Esophagus squamous epithelium (tissue), 5 donors: ENCODE data around the gene ZC3H12D. TPM values are rescaled to one million over a fixed set of nuclear protein-coding genes. Genes with fewer than 3 reads are reported as not detected.

Experiments
- DNase-seq: peaks from one replicate; lab custom pipeline; 2025; lab: John Stamatoyannopoulos, UW
- H3K27ac ChIP-seq, 4 donors: fragments of 200-600 bp; sonication (generic); one replicate each; pipeline ENCODE4 v1.5.1; 2016 to 2019; ENCODE audit warnings: mild to moderate bottlenecking in 1 of 4
- H3K27me3 ChIP-seq, 4 donors: fragments of 200-600 bp; sonication (generic); 1 replicate in 3 of 4; 2 replicates in 1 of 4; pipeline versions ENCODE4 v1.5.1 to v1.6.0; 2017 to 2021; ENCODE audit warnings: antibody characterized with exemption in 1 of 4
- H3K36me3 ChIP-seq, 3 donors: fragments of 200-600 bp; sonication (generic); one replicate each; pipeline ENCODE4 v1.5.1; 2016 to 2019
- H3K4me1 ChIP-seq, 3 donors: fragments of 200-600 bp; sonication (generic); one replicate each; pipeline ENCODE4 v1.5.1; 2017 to 2019
- H3K4me3 ChIP-seq, 4 donors: fragments of 200-600 bp; sonication (generic); 1 replicate in 3 of 4; 2 replicates in 1 of 4; pipeline ENCODE4 v1.5.1; 2016 to 2019; ENCODE audit warnings: mild to moderate bottlenecking in 2 of 4, moderate library complexity in 1 of 4
- H3K9me3 ChIP-seq, 3 donors: fragments of 200-600 bp; sonication (generic); one replicate each; pipeline ENCODE4 v1.5.1; 2016 to 2019
- CTCF ChIP-seq, 6 experiments: fragments of 450-650 bp in 4 of 6; fragments of 200-600 bp in 2 of 6; sonication (generic) in 2 of 6; IDR thresholded peaks; one replicate each; pipeline ENCODE4 v1.5.1; 2016 to 2019; ENCODE audit warnings: antibody characterized with exemption in 6 of 6, mild to moderate bottlenecking in 4 of 6, moderate library complexity in 4 of 6
- POLR2A ChIP-seq, 4 donors: fragments of 450-650 bp; IDR thresholded peaks; one replicate each; pipeline ENCODE4 v1.6.1; 2017; ENCODE audit warnings: antibody characterized with exemption in 4 of 4, mild to moderate bottlenecking in 4 of 4, moderate library complexity in 3 of 4
- WGBS, 2 donors: methylation state at CpG; one replicate each; pipeline ENCODE4 v1.1.5; 2018; 5-methylcytosine and 5-hydroxymethylcytosine counted together
- intact Hi-C: fragments of 100-400 bp; cut with DNase I; formaldehyde crosslinking; loops from one replicate; pipeline ENCODE4 v1.15.0; 2022
- total RNA-seq, 4 donors: library from RNA; depleted of rRNA; stranded (reverse); fragments of >200 nt; gene quantifications; one replicate each; pipeline ENCODE4 v1.1.0, GENCODE V29; 2016
- donor health status: DM: yes; HTN: yes; CAD: no.

The ZC3H12D gene
- total RNA-seq, 4 donors from 2014 or later, result 0.04 to 4.3 (median 0.87) TPM

DNA sequence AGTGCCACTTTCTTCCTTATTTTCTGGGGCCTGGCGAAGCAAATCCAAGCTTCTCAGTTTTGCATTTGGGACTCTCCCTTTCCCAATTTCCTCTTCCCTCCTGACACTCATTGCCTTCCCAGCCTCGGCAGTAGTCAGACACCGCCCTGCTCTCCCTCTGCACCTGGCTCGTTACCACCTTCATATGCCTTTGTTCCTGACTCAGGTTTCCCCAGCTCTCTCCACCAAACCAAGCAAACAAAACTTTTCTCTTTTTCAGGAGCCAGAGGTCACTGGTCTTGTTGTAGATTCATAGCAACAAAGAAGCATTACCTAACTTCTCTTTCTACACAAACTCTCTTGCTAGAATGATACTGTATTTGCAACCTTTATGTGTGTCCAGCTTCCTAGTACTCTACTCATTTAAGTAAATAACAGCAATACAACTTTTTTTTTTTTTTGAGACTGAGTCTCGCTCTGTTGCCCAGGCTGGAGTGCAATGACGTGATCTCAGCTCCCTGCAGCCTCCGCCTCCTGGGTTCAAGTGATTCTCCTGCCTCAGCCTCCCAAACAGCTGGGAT lies 9.0 kb upstream of the ZC3H12D start:
- Histone ChIP-seq H3K4me3 (no peak overlapping the region), H3K27me3 (no peaks in the 10 kb centered on the region), H3K9me3 (no peaks in the 10 kb centered on the region), H3K4me1 (no peaks in the 10 kb centered on the region), H3K36me3 (no peaks in the 10 kb centered on the region), H3K27ac (no peak overlapping the region)
- no peak for DNase-seq
- intact Hi-C loops, result no loop called here
- TF ChIP-seq POLR2A (IDR thresholded peaks at IDR 0.05), result no peak
- TF ChIP-seq CTCF (IDR thresholded peaks at IDR 0.05), result no peak
- 56 to 66% methylated on average over 7 of the region's 7 CpGs for WGBS, 2 donors

DNA sequence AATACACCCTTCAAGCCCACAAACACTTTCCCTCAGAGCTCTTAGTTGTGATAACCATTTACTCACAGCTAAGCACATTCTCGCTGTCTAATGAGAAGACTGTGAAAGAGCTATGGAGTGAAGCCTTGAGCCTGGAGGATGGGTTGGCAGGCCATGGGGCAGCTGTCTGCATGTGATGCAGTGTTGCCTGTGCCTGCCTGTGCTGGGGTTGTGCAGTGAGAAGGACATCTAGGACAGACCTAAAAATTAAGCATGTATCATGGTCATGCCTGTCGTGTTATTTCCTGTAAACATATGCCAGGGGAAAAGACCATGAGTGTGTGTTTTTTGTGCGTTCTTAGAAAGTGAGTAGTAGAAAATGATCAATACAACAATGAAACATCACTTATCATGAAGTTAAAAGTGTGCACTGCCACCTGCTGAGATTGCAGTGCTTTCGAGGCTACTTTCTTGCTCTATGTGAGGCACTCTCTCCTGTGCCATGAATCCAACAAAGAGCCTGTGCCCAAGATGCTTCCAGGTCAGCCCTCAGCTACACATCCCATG lies 8.1 kb upstream of the ZC3H12D start:
- intact Hi-C loops, result no loop called here
- WGBS, 2 donors, result 77 to 88% methylated on average over 3 to 4 of the region's 4 CpGs
- H3K4me3 ChIP-seq, result no peak overlapping the region
- H3K36me3 ChIP-seq, result no peaks in the 10 kb centered on the region
- DNase-seq, result no peak
- H3K9me3 ChIP-seq, result no peaks in the 10 kb centered on the region
- no peaks in the 10 kb centered on the region for H3K27me3 ChIP-seq
- H3K27ac ChIP-seq, result no peak overlapping the region
- H3K4me1 ChIP-seq, result no peaks in the 10 kb centered on the region
- no peak for TF ChIP-seq CTCF (IDR thresholded peaks at IDR 0.05)
- no peak for TF ChIP-seq POLR2A (IDR thresholded peaks at IDR 0.05)

GRCh38 chr6:149489967-149490366 lies 5.2 kb upstream of the ZC3H12D start:
- no peak for DNase-seq
- H3K9me3 ChIP-seq, result no peaks in the 10 kb centered on the region
- H3K4me3 ChIP-seq, result no peak overlapping the region
- no peaks in the 10 kb centered on the region for H3K27me3 ChIP-seq
- peaks cover 0 to 9% (median 6%) of the 10 kb centered on the region in 3 donors for H3K4me1 ChIP-seq
- no peak for TF ChIP-seq POLR2A (IDR thresholded peaks at IDR 0.05)
- TF ChIP-seq CTCF (IDR thresholded peaks at IDR 0.05), result no peak
- intact Hi-C loops, result no loop called here
- no peak overlapping the region for H3K27ac ChIP-seq
- no peaks in the 10 kb centered on the region for H3K36me3 ChIP-seq
- 83 to 89% methylated on average over 4 of the region's 4 CpGs for WGBS, 2 donors

- Histone ChIP-seq H3K9me3 (no peaks in the 10 kb centered on the region), H3K27ac (no peak overlapping the region), H3K27me3 (no peaks in the 10 kb centered on the region), H3K4me3 (no peak overlapping the region), H3K36me3 (no peaks in the 10 kb centered on the region), H3K4me1 (peaks cover 0 to 14% (median 11%) of the 10 kb centered on the region in 3 donors)
- TF ChIP-seq POLR2A (IDR thresholded peaks at IDR 0.05), result no peak
- no peak for TF ChIP-seq CTCF (IDR thresholded peaks at IDR 0.05)
- 21 to 35% methylated on average over 3 of the region's 3 CpGs for WGBS, 2 donors
- intact Hi-C loops, result no loop called here
- DNase-seq, result no peak
Measured at GRCh38 chr6:149488815-149489214, 4.0 kb upstream of the ZC3H12D start.

GRCh38 chr6:149487316-149487715 lies 2.5 kb upstream of the ZC3H12D start:
- Histone ChIP-seq H3K36me3 (no peaks in the 10 kb centered on the region), H3K27me3 (no peaks in the 10 kb centered on the region), H3K4me3 (no peak overlapping the region), H3K9me3 (no peaks in the 10 kb centered on the region), H3K4me1 (peaks cover 0 to 20% (median 11%) of the 10 kb centered on the region in 3 donors), H3K27ac (no peak overlapping the region)
- no peak for DNase-seq
- intact Hi-C loops, result no loop called here
- TF ChIP-seq POLR2A (IDR thresholded peaks at IDR 0.05), result no peak
- TF ChIP-seq CTCF (IDR thresholded peaks at IDR 0.05), result no peak
- 78 to 79% methylated on average over 4 of the region's 4 CpGs for WGBS, 2 donors
